Left colon (tissue), 2 donors: Measurements from ENCODE around the gene FAM13B. TPM values are rescaled to one million over a fixed set of nuclear protein-coding genes. Genes with fewer than 3 reads are reported as not detected.

Experiments
- total RNA-seq, 2 donors: library from RNA; stranded (reverse); fragmentation: NEBNext Ultra II Directional; extraction: Animal tissue kit (Norgen Biotek cat#: 25700); gene quantifications; one replicate each; pipeline ENCODE4 v1.2.1, GENCODE V29; 2021
- donor health status: DM: no; HTN: no; CAD: no.
- donor health status: DM: yes; HTN: yes; CAD: no.

Gene FAM13B
- total RNA-seq, 2 donors from 2014 or later: 20.8 to 24.2 TPM

Other genes with a start within 250 kb of the FAM13B start
- gene MYOT, start 165.2 kb downstream of the FAM13B start, total RNA-seq: 1 to 10 TPM; 2.9 to 3.2 TPM
- not detected for gene PKD2L2, start 143.6 kb downstream of the FAM13B start, total RNA-seq
- not detected for gene WNT8A, start 51.0 kb upstream of the FAM13B start, total RNA-seq
- gene NME5, start 106.3 kb upstream of the FAM13B start, total RNA-seq: 1 to 10 TPM in 1 of 2 donors, under 1 TPM in 1; 0.75 to 1.0 TPM
- 10 to 100 TPM; 29.6 to 33.8 TPM for gene BRD8, start 145.6 kb upstream of the FAM13B start, total RNA-seq
- gene KIF20A, start 146.0 kb upstream of the FAM13B start, total RNA-seq: 1 to 10 TPM; 4.0 to 6.5 TPM
- gene CDC23, start 180.2 kb upstream of the FAM13B start, total RNA-seq: 10 to 100 TPM; 13.9 to 14.9 TPM
- gene GFRA3, start 241.5 kb upstream of the FAM13B start, total RNA-seq: 1 to 10 TPM in 1 of 2 donors, under 1 TPM in 1; 0.82 to 1.3 TPM